Effector memory CD8-positive, alpha-beta T cell (primary cell): Measurements from ENCODE around the gene RPS6KA2.
A peak's percentile ranks its signal among the peaks of the same experiment; 100 is the strongest.

ENCODE experiments used
- ATAC-seq: fragments of 150-1000 bp; cut with Tn5 transposase; replicated peaks from 2 replicates; pipeline ENCODE4 v1.10.0; 2021; ENCODE audit warnings: mild to moderate bottlenecking, moderate library complexity
- DNase-seq, 3 experiments: peaks; one replicate each; pipeline ENCODE4 v3.0.0; 2021
- H3K27ac Mint-ChIP-seq, 2 donors: one replicate each; pipeline ENCODE4 v1.8.0; 2022; ENCODE audit warnings: mild to moderate bottlenecking in 2 of 2, mixed read lengths in 2 of 2, moderate library complexity in 2 of 2
- H3K27me3 Mint-ChIP-seq, 2 donors: one replicate each; pipeline ENCODE4 v1.8.0; 2022; ENCODE audit warnings: mixed read lengths in 2 of 2
- H3K36me3 Mint-ChIP-seq: one replicate; pipeline ENCODE4 v1.8.0; 2022; ENCODE audit warnings: mild to moderate bottlenecking, moderate library complexity, mixed read lengths; ENCODE audit not compliant: insufficient read depth
- H3K4me1 Mint-ChIP-seq, 2 donors: one replicate each; pipeline ENCODE4 v1.8.0; 2022; ENCODE audit warnings: low read depth in 2 of 2, mixed read lengths in 2 of 2
- H3K4me3 Mint-ChIP-seq, 2 donors: one replicate each; pipeline ENCODE4 v1.8.0; 2022; ENCODE audit warnings: mild to moderate bottlenecking in 2 of 2, mixed read lengths in 2 of 2, moderate library complexity in 2 of 2
- H3K9me3 Mint-ChIP-seq, 2 donors: one replicate each; pipeline ENCODE4 v1.8.0; 2022; ENCODE audit warnings: mixed read lengths in 2 of 2

Gene RPS6KA2

GRCh38 chr6:166419717-166420116 is 207.3 kb downstream of the RPS6KA2 start:
- H3K27me3 Mint-ChIP-seq, result no peaks in the 10 kb centered on the region
- H3K4me1 Mint-ChIP-seq, result peaks cover 60 to 67% of the 10 kb centered on the region in 2 donors
- peaks cover 46% of the 10 kb centered on the region for H3K36me3 Mint-ChIP-seq
- no peak for ATAC-seq
- H3K27ac Mint-ChIP-seq, result peak overlapping the region; percentile 93 to 96
- H3K4me3 Mint-ChIP-seq, result peak overlapping the region; percentile 63 to 73
- H3K9me3 Mint-ChIP-seq, result peaks cover 12 to 18% of the 10 kb centered on the region in 2 donors
- DNase-seq, result no peak

- H3K4me1 Mint-ChIP-seq, result peaks cover 64 to 71% of the 10 kb centered on the region in 2 donors
- H3K27ac Mint-ChIP-seq, result peak overlapping the region; percentile 93 to 96
- ATAC-seq (peak; percentile 69), DNase-seq (peak; percentile 50 to 59 (median 57))
- H3K36me3 Mint-ChIP-seq, result peaks cover 46% of the 10 kb centered on the region
- peak overlapping the region; percentile 63 to 73 for H3K4me3 Mint-ChIP-seq
- no peaks in the 10 kb centered on the region for H3K27me3 Mint-ChIP-seq
- H3K9me3 Mint-ChIP-seq, result peaks cover 12 to 18% of the 10 kb centered on the region in 2 donors
Measured at GRCh38 chr6:166419286-166419685, 207.8 kb downstream of the RPS6KA2 start.

- H3K36me3 Mint-ChIP-seq, result peaks cover 46% of the 10 kb centered on the region
- H3K4me1 Mint-ChIP-seq, result peaks cover 65 to 76% of the 10 kb centered on the region in 2 donors
- ATAC-seq, result peak; percentile 31
- H3K27ac Mint-ChIP-seq, result peak overlapping the region; percentile 93 to 96
- DNase-seq, result peak in 1 of 3 experiments; percentile 17
- peaks cover 12 to 18% of the 10 kb centered on the region in 2 donors for H3K9me3 Mint-ChIP-seq
- no peaks in the 10 kb centered on the region for H3K27me3 Mint-ChIP-seq
- H3K4me3 Mint-ChIP-seq, result peak overlapping the region; percentile 63 to 73
Measured at GRCh38 chr6:166418691-166419143, 208.3 kb downstream of the RPS6KA2 start.

- peak overlapping the region; percentile 73 to 79 for H3K4me3 Mint-ChIP-seq
- peaks cover 75 to 85% of the 10 kb centered on the region in 2 donors for H3K4me1 Mint-ChIP-seq
- DNase-seq, result peak; percentile 57 to 68 (median 58)
- H3K27me3 Mint-ChIP-seq, result no peaks in the 10 kb centered on the region
- H3K36me3 Mint-ChIP-seq, result peaks cover 46% of the 10 kb centered on the region
- ATAC-seq, result peak; percentile 76
- peaks cover 12 to 18% of the 10 kb centered on the region in 2 donors for H3K9me3 Mint-ChIP-seq
- peak overlapping the region; percentile 93 to 96 for H3K27ac Mint-ChIP-seq
Measured at GRCh38 chr6:166417285-166417691, 209.8 kb downstream of the RPS6KA2 start.

GRCh38 chr6:166415833-166416347 is 211.2 kb downstream of the RPS6KA2 start:
- Mint-ChIP-seq H3K4me1 (peaks cover 85 to 90% of the 10 kb centered on the region in 2 donors), H3K36me3 (peaks cover 48% of the 10 kb centered on the region), H3K9me3 (peaks cover 12 to 18% of the 10 kb centered on the region in 2 donors), H3K27me3 (no peaks in the 10 kb centered on the region), H3K27ac (peak overlapping the region; percentile 93 to 96), H3K4me3 (peak overlapping the region; percentile 73 to 79)
- DNase-seq (no peak), ATAC-seq (no peak)

- Mint-ChIP-seq H3K27ac (peak overlapping the region; percentile 93 to 96), H3K4me1 (peaks cover 85 to 90% of the 10 kb centered on the region in 2 donors), H3K27me3 (no peaks in the 10 kb centered on the region), H3K36me3 (peaks cover 48% of the 10 kb centered on the region), H3K4me3 (peak overlapping the region; percentile 73 to 79), H3K9me3 (peaks cover 12 to 18% of the 10 kb centered on the region in 2 donors)
- DNase-seq (peak; percentile 40 to 48 (median 44)), ATAC-seq (peak; percentile 31)
Measured at GRCh38 chr6:166415306-166415705, 211.7 kb downstream of the RPS6KA2 start.

GRCh38 chr6:166413491-166413951 is 213.5 kb downstream of the RPS6KA2 start:
- Mint-ChIP-seq H3K36me3 (peaks cover 44% of the 10 kb centered on the region), H3K27me3 (no peaks in the 10 kb centered on the region), H3K27ac (peak overlapping the region; percentile 52 to 87), H3K9me3 (peaks cover 12 to 18% of the 10 kb centered on the region in 2 donors), H3K4me1 (peaks cover 80 to 87% of the 10 kb centered on the region in 2 donors), H3K4me3 (peak overlapping the region; percentile 44 to 47)
- peak; percentile 31 for ATAC-seq
- peak in 2 of 3 experiments; percentile 19 to 27 for DNase-seq

GRCh38 chr6:166412911-166413384 is 214.1 kb downstream of the RPS6KA2 start:
- Mint-ChIP-seq H3K27me3 (no peaks in the 10 kb centered on the region), H3K27ac (peak overlapping the region; percentile 52 to 87), H3K9me3 (peaks cover 12 to 18% of the 10 kb centered on the region in 2 donors), H3K4me3 (peak overlapping the region in 1 of 2 donors; percentile 47), H3K4me1 (peaks cover 78 to 84% of the 10 kb centered on the region in 2 donors), H3K36me3 (peaks cover 39% of the 10 kb centered on the region)
- ATAC-seq (no peak), DNase-seq (no peak)

- Mint-ChIP-seq H3K27ac (peak overlapping the region; percentile 61 to 87), H3K9me3 (peaks cover 12 to 18% of the 10 kb centered on the region in 2 donors), H3K27me3 (no peaks in the 10 kb centered on the region), H3K4me3 (peak overlapping the region; percentile 75 to 80), H3K4me1 (peaks cover 73 to 82% of the 10 kb centered on the region in 2 donors), H3K36me3 (peaks cover 32% of the 10 kb centered on the region)
- ATAC-seq (no peak), DNase-seq (no peak)
Measured at GRCh38 chr6:166412156-166412910, 214.7 kb downstream of the RPS6KA2 start.

- no peaks in the 10 kb centered on the region for H3K27me3 Mint-ChIP-seq
- H3K36me3 Mint-ChIP-seq, result peaks cover 26% of the 10 kb centered on the region
- DNase-seq (peak in 2 of 3 experiments; percentile 32 to 40), ATAC-seq (peak; percentile 75)
- peak overlapping the region; percentile 75 to 80 for H3K4me3 Mint-ChIP-seq
- peak overlapping the region; percentile 61 to 87 for H3K27ac Mint-ChIP-seq
- H3K9me3 Mint-ChIP-seq, result peaks cover 10 to 14% of the 10 kb centered on the region in 2 donors
- peaks cover 68 to 79% of the 10 kb centered on the region in 2 donors for H3K4me1 Mint-ChIP-seq
Measured at GRCh38 chr6:166411721-166412151, 215.3 kb downstream of the RPS6KA2 start.

GRCh38 chr6:166411271-166411670 is 215.8 kb downstream of the RPS6KA2 start:
- peak; percentile 34 for ATAC-seq
- H3K4me3 Mint-ChIP-seq, result peak overlapping the region; percentile 75 to 80
- no peaks in the 10 kb centered on the region for H3K27me3 Mint-ChIP-seq

GRCh38 chr6:166410426-166410935 is 216.6 kb downstream of the RPS6KA2 start:
- Mint-ChIP-seq H3K4me3 (peak overlapping the region; percentile 75 to 80), H3K27me3 (no peaks in the 10 kb centered on the region), H3K36me3 (peaks cover 15% of the 10 kb centered on the region), H3K27ac (peak overlapping the region in 1 of 2 donors; percentile 71), H3K9me3 (peaks cover 0 to 1% of the 10 kb centered on the region in 2 donors), H3K4me1 (peaks cover 55 to 69% of the 10 kb centered on the region in 2 donors)
- DNase-seq (no peak), ATAC-seq (no peak)

More at GRCh38 chr6:166411271-166411670, 215.8 kb downstream of the RPS6KA2 start:
- Mint-ChIP-seq H3K4me1 (peaks cover 63 to 74% of the 10 kb centered on the region in 2 donors), H3K9me3 (peaks cover 6 to 9% of the 10 kb centered on the region in 2 donors), H3K27ac (peak overlapping the region; percentile 61 to 87), H3K36me3 (peaks cover 22% of the 10 kb centered on the region)
- peak in 1 of 3 experiments; percentile 11 for DNase-seq
